Esophagus muscularis mucosa (tissue), 4 donors: ENCODE measurements around the gene SPATA13. TPM values are rescaled to one million over a fixed set of nuclear protein-coding genes. Genes with fewer than 3 reads are reported as not detected.

Experiments
- DNase-seq: peaks from one replicate; pipeline ENCODE4 v3.0.0-alpha.2; 2017; ENCODE audit errors: extremely low spot score
- H3K27ac ChIP-seq, 4 donors: fragments of 200-600 bp; sonication (generic); replicated peaks in 1 of 4; 1 replicate in 3 of 4; 2 replicates in 1 of 4; pipeline ENCODE4 v1.5.1; 2016 to 2019; ENCODE audit warnings: mild to moderate bottlenecking in 1 of 4
- H3K27me3 ChIP-seq, 4 donors: fragments of 200-600 bp; sonication (generic); one replicate each; pipeline versions ENCODE4 v1.5.1 to v1.6.0; 2016 to 2019
- H3K36me3 ChIP-seq, 4 donors: fragments of 200-600 bp; sonication (generic); one replicate each; pipeline ENCODE4 v1.5.1; 2016 to 2019
- H3K4me1 ChIP-seq, 4 donors: fragments of 200-600 bp; sonication (generic); one replicate each; pipeline ENCODE4 v1.5.1; 2016 to 2019
- H3K4me3 ChIP-seq, 4 donors: fragments of 200-600 bp; sonication (generic); 1 replicate in 2 of 4; 2 replicates in 2 of 4; pipeline ENCODE4 v1.5.1; 2016 to 2019; ENCODE audit warnings: mild to moderate bottlenecking in 4 of 4, moderate library complexity in 1 of 4
- H3K9me3 ChIP-seq, 4 donors: fragments of 200-600 bp; sonication (generic); 1 replicate in 3 of 4; 2 replicates in 1 of 4; pipeline ENCODE4 v1.5.1; 2016 to 2019
- EP300 ChIP-seq: sonication (generic); formaldehyde crosslinking; IDR thresholded peaks from one replicate; pipeline ENCODE4 v1.6.1; 2017; ENCODE audit warnings: antibody characterized with exemption
- POLR2A ChIP-seq: fragments of 450-650 bp; IDR thresholded peaks from one replicate; pipeline ENCODE4 v1.6.1; 2017; ENCODE audit warnings: antibody characterized with exemption, moderate library complexity, mild to moderate bottlenecking, low read depth
- POLR2AphosphoS5 ChIP-seq, 2 donors: sonication (generic); formaldehyde crosslinking; IDR thresholded peaks; one replicate each; pipeline ENCODE4 v1.6.1; 2017; ENCODE audit warnings: antibody characterized with exemption in 2 of 2
- WGBS: methylation state at CpG from one replicate; pipeline ENCODE4 v1.1.5; 2018; 5-methylcytosine and 5-hydroxymethylcytosine counted together
- intact Hi-C: fragments of 100-400 bp; cut with DNase I; formaldehyde crosslinking; loops from one replicate; pipeline ENCODE4 v1.15.1; 2023
- total RNA-seq, 4 donors: library from RNA; depleted of rRNA; stranded (reverse); fragments of >200 nt; gene quantifications; one replicate each; pipeline versions ENCODE4 v1.1.0 to v1.2.1, GENCODE V29; 2016
- TF ChIP-seq, protein P1 (sequence below), 3 experiments: fragments of 200-600 bp in 2 of 3; fragments of 450-650 bp in 1 of 3; sonication (generic) in 2 of 3; IDR thresholded peaks; one replicate each; pipeline ENCODE4 v1.5.1; 2017 to 2019; ENCODE audit warnings: antibody characterized with exemption in 3 of 3, mild to moderate bottlenecking in 2 of 3, moderate library complexity in 1 of 3

The SPATA13 gene
- total RNA-seq, 4 donors from 2014 or later, result 9.1 to 21.6 (median 17.1) TPM

DNA sequence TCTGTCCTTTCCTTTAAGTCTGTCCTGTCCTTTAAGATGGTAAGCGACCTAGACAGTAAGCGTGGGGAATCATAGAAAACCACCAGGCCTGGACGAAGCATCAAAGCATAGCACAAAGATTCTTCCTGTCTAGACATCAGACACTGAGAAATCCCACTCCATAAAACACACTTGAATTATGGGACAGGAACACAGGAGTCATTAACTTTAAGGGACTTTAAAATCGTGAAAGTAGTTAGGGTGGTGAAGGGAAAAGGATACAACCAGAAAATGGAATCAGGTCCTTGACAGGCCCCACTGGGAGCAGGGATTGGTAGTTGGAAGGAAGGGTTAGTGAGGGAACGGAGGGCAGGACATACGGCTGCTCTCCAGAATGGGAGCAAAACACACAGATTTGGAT lies 117.2 kb downstream of the SPATA13 start:
- Histone ChIP-seq H3K36me3 (no peaks in the 10 kb centered on the region), H3K27ac (no peak overlapping the region), H3K4me1 (peaks cover 23 to 40% (median 36%) of the 10 kb centered on the region in 4 donors), H3K27me3 (no peaks in the 10 kb centered on the region), H3K4me3 (no peak overlapping the region), H3K9me3 (no peaks in the 10 kb centered on the region)
- WGBS, result 92% methylated on average over 6 of the region's 6 CpGs
- TF ChIP-seq EP300 (no peak), POLR2A (no peak), POLR2AphosphoS5 (IDR thresholded peaks at IDR 0.05) (no peak)
- TF ChIP-seq, protein P1, sequence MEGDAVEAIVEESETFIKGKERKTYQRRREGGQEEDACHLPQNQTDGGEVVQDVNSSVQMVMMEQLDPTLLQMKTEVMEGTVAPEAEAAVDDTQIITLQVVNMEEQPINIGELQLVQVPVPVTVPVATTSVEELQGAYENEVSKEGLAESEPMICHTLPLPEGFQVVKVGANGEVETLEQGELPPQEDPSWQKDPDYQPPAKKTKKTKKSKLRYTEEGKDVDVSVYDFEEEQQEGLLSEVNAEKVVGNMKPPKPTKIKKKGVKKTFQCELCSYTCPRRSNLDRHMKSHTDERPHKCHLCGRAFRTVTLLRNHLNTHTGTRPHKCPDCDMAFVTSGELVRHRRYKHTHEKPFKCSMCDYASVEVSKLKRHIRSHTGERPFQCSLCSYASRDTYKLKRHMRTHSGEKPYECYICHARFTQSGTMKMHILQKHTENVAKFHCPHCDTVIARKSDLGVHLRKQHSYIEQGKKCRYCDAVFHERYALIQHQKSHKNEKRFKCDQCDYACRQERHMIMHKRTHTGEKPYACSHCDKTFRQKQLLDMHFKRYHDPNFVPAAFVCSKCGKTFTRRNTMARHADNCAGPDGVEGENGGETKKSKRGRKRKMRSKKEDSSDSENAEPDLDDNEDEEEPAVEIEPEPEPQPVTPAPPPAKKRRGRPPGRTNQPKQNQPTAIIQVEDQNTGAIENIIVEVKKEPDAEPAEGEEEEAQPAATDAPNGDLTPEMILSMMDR (IDR thresholded peaks at IDR 0.05), result no peak
- intact Hi-C loops, result no loop called here
- no peak for DNase-seq

DNA sequence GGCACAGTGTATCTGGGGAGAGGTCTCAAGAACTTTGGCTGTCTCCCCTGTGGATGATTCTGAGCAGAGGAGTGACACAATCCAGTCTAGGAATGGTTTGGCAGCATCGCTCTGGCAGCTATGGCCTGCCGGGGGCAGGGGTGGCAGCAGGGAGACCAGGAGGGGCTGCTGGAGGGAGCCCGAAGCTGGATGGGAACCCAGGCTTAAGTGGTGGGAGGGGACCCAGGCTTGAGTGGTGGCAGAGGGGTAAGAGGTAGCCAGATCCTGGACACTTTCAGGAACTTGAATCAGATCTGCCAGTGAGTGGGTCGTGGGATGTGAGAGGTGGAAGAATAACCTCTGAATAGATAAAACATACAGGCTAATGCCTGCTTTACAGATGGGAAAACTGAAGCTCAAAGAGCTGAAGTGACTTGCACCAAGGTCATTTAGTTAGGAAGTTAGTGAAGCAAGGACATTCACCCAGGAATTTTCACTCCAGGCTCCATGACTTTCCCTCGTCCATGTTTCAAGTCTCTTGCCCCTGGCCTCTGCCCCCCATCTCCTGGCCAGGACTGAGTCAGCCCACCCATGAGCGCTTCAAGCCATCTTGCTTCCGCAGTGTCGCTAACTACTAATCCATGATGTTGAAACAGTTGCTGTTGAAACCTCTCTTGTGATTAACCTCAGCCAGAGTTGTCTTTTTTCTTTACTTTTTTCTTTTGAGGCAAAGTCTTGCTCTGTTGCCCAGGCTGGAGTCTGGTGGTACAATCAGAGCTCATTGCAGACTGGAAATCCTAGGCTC lies 119.0 kb downstream of the SPATA13 start:
- TF ChIP-seq EP300 (no peak), POLR2AphosphoS5 (IDR thresholded peaks at IDR 0.05) (no peak), POLR2A (no peak)
- TF ChIP-seq, protein P1 (IDR thresholded peaks at IDR 0.05), result no peak
- intact Hi-C loops, result no loop called here
- Histone ChIP-seq H3K9me3 (no peaks in the 10 kb centered on the region), H3K36me3 (peaks cover 0 to 6% (median 3%) of the 10 kb centered on the region in 4 donors), H3K27me3 (no peaks in the 10 kb centered on the region), H3K27ac (no peak overlapping the region), H3K4me3 (no peak overlapping the region), H3K4me1 (peaks cover 19 to 33% (median 30%) of the 10 kb centered on the region in 4 donors)
- DNase-seq, result no peak
- 93% methylated on average over 8 of the region's 8 CpGs for WGBS

DNA sequence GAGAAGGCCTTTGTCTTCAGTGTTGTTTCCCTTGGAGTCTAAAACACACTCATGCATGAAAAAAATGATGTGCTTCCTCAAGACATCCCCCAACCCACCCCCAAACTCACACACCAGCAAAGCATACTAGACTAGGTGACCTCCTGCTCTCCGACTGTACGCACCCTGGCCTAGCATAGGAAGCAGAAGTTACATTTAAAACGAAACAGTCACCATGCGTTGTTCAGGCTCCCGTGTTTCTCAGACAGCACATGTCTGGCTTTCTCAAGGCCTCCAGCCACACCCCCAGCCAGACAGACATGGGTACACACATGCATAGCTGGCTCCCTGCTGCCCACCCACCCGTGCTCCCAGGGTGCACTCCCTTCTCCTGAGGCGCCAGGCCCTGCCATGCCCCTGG lies 120.2 kb downstream of the SPATA13 start:
- H3K36me3 ChIP-seq, result peaks cover 0 to 18% (median 13%) of the 10 kb centered on the region in 4 donors
- WGBS, result 76% methylated on average over 5 of the region's 7 CpGs
- no peak for DNase-seq
- TF ChIP-seq, protein P1 (IDR thresholded peaks at IDR 0.05), result no peak
- TF ChIP-seq POLR2A, result no peak
- TF ChIP-seq EP300, result no peak
- no peak for TF ChIP-seq POLR2AphosphoS5 (IDR thresholded peaks at IDR 0.05)
- H3K27me3 ChIP-seq, result no peaks in the 10 kb centered on the region
- no peak overlapping the region for H3K27ac ChIP-seq
- H3K4me1 ChIP-seq, result peaks cover 15 to 23% (median 20%) of the 10 kb centered on the region in 4 donors
- no peak overlapping the region for H3K4me3 ChIP-seq
- H3K9me3 ChIP-seq, result no peaks in the 10 kb centered on the region
- intact Hi-C loops, result no loop called here

DNA sequence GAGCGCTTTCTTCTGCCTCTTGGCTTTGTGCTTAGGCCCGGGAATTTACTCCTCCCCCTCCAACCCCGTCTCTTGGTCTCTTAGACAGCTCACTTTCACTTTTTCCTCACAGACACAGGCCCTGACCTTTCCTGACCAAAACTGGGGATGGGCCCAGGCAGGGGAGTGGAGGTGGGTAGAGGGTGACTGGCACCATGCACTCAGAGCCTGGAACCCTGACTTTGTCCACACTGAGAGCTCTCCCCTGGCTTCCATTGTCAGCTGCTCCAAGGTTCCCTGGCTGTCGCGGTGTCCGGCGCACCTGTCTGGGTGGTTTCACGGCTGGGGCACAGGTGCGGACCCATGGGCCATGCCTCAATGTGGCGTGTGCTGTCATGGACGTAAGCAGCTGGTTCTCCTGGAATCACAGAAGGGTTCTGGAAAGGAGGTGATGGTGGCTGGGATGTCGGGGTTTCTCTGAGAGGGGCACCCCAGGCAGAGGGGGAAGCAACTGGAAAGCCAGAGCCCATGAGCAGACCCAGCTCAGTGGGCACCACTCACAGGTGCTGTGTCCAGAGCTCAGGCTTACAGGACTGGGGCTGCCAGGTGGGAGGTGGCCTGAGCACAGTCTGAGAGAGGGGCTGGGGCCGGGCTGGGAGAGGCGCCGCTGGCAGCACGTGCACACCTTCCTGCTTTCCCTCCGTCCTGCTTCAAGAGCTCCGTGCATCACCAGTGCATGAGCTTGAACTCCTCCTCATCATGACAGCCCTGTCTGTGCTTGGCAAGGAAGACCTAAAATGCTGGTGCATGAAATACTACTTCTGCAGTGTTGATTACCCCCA lies 120.9 kb downstream of the SPATA13 start:
- intact Hi-C loops, result no loop called here
- H3K4me3 ChIP-seq, result no peak overlapping the region
- H3K9me3 ChIP-seq, result no peaks in the 10 kb centered on the region
- peaks cover 0 to 25% (median 20%) of the 10 kb centered on the region in 4 donors for H3K36me3 ChIP-seq
- 78% methylated on average over 5 of the region's 18 CpGs for whole genome bisulfite sequencing
- DNase-seq, result no peak
- H3K27me3 ChIP-seq, result no peaks in the 10 kb centered on the region
- TF ChIP-seq, protein P1 (IDR thresholded peaks at IDR 0.05), result no peak
- TF ChIP-seq EP300 (no peak), POLR2AphosphoS5 (IDR thresholded peaks at IDR 0.05) (no peak), POLR2A (no peak)
- no peak overlapping the region for H3K27ac ChIP-seq
- peaks cover 15 to 23% (median 20%) of the 10 kb centered on the region in 4 donors for H3K4me1 ChIP-seq
